Measurements from ENCODE around the gene CACNB1.

DNA sequence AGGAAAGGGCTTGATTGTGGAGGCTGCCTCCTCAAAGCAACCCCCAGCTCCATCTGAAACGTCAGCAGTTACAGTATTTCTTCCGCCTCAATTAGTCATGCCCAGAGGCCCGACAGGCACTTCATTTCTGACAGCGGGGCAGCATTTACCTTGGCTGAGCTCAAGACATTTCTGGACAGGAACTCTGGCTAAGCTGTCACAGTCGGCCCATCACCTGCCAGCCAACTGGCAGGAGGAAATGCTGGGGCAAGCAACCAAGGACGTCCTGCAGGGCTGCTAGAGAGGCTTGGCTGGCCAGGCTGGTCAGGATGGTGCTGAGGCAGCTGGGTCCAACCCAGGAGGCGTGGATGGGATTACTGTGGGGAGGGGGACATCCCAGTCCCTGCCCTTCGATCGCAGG is 73.8 kb downstream of the CACNB1 start:
- TF ChIP-seq, protein P1, sequence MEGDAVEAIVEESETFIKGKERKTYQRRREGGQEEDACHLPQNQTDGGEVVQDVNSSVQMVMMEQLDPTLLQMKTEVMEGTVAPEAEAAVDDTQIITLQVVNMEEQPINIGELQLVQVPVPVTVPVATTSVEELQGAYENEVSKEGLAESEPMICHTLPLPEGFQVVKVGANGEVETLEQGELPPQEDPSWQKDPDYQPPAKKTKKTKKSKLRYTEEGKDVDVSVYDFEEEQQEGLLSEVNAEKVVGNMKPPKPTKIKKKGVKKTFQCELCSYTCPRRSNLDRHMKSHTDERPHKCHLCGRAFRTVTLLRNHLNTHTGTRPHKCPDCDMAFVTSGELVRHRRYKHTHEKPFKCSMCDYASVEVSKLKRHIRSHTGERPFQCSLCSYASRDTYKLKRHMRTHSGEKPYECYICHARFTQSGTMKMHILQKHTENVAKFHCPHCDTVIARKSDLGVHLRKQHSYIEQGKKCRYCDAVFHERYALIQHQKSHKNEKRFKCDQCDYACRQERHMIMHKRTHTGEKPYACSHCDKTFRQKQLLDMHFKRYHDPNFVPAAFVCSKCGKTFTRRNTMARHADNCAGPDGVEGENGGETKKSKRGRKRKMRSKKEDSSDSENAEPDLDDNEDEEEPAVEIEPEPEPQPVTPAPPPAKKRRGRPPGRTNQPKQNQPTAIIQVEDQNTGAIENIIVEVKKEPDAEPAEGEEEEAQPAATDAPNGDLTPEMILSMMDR (IDR thresholded peaks at IDR 0.05; ENCODE audit: insufficient read depth, low read length), result no peak
- TF ChIP-seq, protein P2, sequence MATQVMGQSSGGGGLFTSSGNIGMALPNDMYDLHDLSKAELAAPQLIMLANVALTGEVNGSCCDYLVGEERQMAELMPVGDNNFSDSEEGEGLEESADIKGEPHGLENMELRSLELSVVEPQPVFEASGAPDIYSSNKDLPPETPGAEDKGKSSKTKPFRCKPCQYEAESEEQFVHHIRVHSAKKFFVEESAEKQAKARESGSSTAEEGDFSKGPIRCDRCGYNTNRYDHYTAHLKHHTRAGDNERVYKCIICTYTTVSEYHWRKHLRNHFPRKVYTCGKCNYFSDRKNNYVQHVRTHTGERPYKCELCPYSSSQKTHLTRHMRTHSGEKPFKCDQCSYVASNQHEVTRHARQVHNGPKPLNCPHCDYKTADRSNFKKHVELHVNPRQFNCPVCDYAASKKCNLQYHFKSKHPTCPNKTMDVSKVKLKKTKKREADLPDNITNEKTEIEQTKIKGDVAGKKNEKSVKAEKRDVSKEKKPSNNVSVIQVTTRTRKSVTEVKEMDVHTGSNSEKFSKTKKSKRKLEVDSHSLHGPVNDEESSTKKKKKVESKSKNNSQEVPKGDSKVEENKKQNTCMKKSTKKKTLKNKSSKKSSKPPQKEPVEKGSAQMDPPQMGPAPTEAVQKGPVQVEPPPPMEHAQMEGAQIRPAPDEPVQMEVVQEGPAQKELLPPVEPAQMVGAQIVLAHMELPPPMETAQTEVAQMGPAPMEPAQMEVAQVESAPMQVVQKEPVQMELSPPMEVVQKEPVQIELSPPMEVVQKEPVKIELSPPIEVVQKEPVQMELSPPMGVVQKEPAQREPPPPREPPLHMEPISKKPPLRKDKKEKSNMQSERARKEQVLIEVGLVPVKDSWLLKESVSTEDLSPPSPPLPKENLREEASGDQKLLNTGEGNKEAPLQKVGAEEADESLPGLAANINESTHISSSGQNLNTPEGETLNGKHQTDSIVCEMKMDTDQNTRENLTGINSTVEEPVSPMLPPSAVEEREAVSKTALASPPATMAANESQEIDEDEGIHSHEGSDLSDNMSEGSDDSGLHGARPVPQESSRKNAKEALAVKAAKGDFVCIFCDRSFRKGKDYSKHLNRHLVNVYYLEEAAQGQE (IDR thresholded peaks at IDR 0.05; ENCODE audit: insufficient replicate concordance, low read depth), result no peak
- no peak for TF ChIP-seq POLR2AphosphoS5 (IDR thresholded peaks at IDR 0.05; ENCODE audit: low read depth)

Measured in HL-60 (cell line).